ENCODE measurements around the gene MTSS2. TPM values are rescaled to one million over a fixed set of nuclear protein-coding genes. Genes with fewer than 3 reads are reported as not detected.

MTSS2 gene
- total RNA-seq, 1 experiment from 2014 or later, result 52.0 TPM

DNA sequence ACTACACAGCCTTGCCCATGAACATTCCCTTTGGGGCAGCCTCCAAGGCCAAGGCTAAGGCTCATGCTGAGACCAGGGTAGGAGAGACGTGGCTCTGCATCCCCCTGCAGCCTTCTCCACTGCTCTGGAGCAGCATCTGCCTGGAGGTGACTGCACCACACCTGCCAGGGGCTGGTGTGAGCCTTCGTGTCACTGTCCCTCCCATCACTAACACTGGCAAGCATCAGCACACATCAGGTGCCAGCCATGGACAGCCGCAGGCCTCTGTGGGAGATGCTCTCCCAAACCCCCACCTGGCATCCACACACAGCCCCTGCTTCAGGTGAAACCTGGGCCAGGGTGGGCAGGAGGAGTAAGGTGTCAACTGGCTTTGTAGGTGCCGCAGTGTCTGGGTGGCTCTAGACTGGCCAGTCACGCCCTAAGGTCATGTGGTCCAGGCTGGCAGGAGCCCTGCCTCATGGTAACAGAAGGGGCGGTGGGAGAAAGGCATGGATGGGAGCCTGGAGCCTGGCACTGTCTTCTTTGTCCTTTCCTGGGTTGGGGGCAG lies 18.1 kb upstream of the MTSS2 start:
- TF ChIP-seq, protein P1, sequence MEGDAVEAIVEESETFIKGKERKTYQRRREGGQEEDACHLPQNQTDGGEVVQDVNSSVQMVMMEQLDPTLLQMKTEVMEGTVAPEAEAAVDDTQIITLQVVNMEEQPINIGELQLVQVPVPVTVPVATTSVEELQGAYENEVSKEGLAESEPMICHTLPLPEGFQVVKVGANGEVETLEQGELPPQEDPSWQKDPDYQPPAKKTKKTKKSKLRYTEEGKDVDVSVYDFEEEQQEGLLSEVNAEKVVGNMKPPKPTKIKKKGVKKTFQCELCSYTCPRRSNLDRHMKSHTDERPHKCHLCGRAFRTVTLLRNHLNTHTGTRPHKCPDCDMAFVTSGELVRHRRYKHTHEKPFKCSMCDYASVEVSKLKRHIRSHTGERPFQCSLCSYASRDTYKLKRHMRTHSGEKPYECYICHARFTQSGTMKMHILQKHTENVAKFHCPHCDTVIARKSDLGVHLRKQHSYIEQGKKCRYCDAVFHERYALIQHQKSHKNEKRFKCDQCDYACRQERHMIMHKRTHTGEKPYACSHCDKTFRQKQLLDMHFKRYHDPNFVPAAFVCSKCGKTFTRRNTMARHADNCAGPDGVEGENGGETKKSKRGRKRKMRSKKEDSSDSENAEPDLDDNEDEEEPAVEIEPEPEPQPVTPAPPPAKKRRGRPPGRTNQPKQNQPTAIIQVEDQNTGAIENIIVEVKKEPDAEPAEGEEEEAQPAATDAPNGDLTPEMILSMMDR (conservative IDR thresholded peaks at IDR 0.05), result no peak
- TF ChIP-seq EZH2 (IDR thresholded peaks at IDR 0.05; ENCODE audit: low read depth), result no peak
- Histone ChIP-seq H3K4me1 (replicated peaks; ENCODE audit: insufficient read depth) (peaks cover 25% of the 10 kb centered on the region), H3K4me3 (no peak overlapping the region), H2AFZ (no peak overlapping the region), H3K36me3 (ENCODE audit: low read depth) (no peaks in the 10 kb centered on the region), H3F3A (ENCODE audit: insufficient read depth, low read depth) (peaks cover 22% of the 10 kb centered on the region), H4K20me1 (ENCODE audit: insufficient read depth) (no peaks in the 10 kb centered on the region), H3K27me3 (ENCODE audit: insufficient read depth, low read depth) (no peaks in the 10 kb centered on the region), H3K9me3 (ENCODE audit: insufficient read depth, low read depth) (no peaks in the 10 kb centered on the region), H3K79me2 (ENCODE audit: low read depth) (0 out of 2 replicates have a peak, but pooled peaks cover 8% of the 10 kb centered on the region), H3K9me2 (ENCODE audit: insufficient read depth) (no peaks in the 10 kb centered on the region), H3K27ac (no peak overlapping the region), H3K4me2 (no peak overlapping the region)
- DNase-seq, result no peak
- ChIA-PET POLR2A (ENCODE audit: unreplicated experiment) (no interaction called here), CTCF (no interaction called here)
- no TSS peak for BruUV-seq (replicated peaks)
- intact Hi-C loops (cut with micrococcal nuclease; ENCODE audit: unreplicated experiment), result no loop called here

DNA sequence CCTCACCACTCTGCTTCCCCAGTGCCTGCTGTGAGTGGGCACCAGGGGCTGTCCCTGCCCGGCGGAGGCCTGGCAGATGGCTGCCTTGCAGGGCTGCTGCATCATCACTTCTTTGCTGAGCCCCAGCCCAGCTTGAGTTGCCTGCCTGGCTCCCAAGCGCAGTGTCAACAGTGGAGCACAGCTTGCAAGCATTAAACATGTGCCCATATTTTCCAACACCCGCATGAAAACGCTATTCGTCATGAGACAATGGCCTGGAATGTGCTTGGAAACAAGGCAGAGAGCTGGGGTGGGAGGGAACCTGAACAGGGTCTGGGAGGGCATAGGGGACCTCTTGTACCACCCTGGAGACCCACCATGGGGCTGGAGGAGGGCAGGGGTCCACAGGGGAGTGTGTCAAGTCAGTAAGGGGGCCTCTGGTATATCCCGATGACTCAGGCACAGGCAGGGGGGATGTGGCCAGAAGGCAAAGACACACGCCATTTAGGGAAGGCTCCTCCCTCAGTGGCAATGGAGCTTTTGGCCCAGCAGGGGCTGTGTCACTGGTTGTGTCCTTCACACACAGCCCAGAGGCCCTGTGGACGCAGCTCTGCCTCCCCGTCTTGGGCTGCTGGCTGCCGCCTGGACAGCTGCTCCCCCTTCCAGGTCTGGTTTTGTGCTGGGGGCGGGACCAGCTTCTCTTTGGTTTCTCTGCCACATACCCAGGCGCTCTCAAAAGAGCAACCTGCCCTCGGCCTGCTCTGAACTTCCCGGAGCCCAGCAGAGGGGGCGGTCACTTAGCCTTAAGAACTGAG lies 17.4 kb upstream of the MTSS2 start:
- Histone ChIP-seq H3K36me3 (ENCODE audit: low read depth) (no peaks in the 10 kb centered on the region), H3K4me3 (no peak overlapping the region), H3K9me3 (ENCODE audit: insufficient read depth, low read depth) (no peaks in the 10 kb centered on the region), H4K20me1 (ENCODE audit: insufficient read depth) (no peaks in the 10 kb centered on the region), H3K27me3 (ENCODE audit: insufficient read depth, low read depth) (no peaks in the 10 kb centered on the region), H3K27ac (no peak overlapping the region), H3K9me2 (ENCODE audit: insufficient read depth) (no peaks in the 10 kb centered on the region), H2AFZ (no peak overlapping the region), H3K4me1 (replicated peaks; ENCODE audit: insufficient read depth) (peaks cover 27% of the 10 kb centered on the region), H3F3A (ENCODE audit: insufficient read depth, low read depth) (peaks cover 18% of the 10 kb centered on the region), H3K4me2 (no peak overlapping the region), H3K79me2 (ENCODE audit: low read depth) (0 out of 2 replicates have a peak, but pooled peaks cover 8% of the 10 kb centered on the region)
- intact Hi-C loops (cut with micrococcal nuclease; ENCODE audit: unreplicated experiment), result no loop called here
- CTCF ChIA-PET, result no interaction called here
- no peak for DNase-seq
- POLR2A ChIA-PET (ENCODE audit: unreplicated experiment), result no interaction called here
- TF ChIP-seq, protein P1 (conservative IDR thresholded peaks at IDR 0.05), result no peak
- TF ChIP-seq EZH2 (IDR thresholded peaks at IDR 0.05; ENCODE audit: low read depth), result no peak
- BruUV-seq (replicated peaks), result no TSS peak

DNA sequence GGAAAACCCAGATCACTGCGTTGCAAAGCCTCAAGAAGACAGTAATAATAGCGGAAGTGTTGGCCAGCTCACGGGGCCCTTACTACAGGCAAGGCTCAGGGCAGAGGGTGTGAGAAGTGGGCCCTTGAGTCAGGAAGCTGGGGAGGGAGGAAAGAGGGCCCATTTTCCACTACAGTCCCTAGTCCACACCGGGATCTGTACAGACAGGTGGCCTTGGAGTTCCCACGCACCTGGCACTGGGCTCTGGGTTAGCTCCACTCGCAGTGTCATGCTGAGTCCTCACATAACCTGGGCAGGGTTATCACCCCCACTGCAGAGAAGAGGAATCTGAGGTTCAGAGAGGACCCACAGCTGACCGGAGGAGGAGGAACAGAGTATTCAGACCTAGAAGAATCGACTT lies 16.8 kb upstream of the MTSS2 start:
- Histone ChIP-seq H3K4me1 (replicated peaks; ENCODE audit: insufficient read depth) (peaks cover 27% of the 10 kb centered on the region), H4K20me1 (ENCODE audit: insufficient read depth) (no peaks in the 10 kb centered on the region), H2AFZ (no peak overlapping the region), H3K4me3 (no peak overlapping the region), H3K79me2 (ENCODE audit: low read depth) (0 out of 2 replicates have a peak, but pooled peaks cover 8% of the 10 kb centered on the region), H3K36me3 (ENCODE audit: low read depth) (no peaks in the 10 kb centered on the region), H3F3A (ENCODE audit: insufficient read depth, low read depth) (peaks cover 17% of the 10 kb centered on the region), H3K27me3 (ENCODE audit: insufficient read depth, low read depth) (no peaks in the 10 kb centered on the region), H3K27ac (no peak overlapping the region), H3K4me2 (no peak overlapping the region), H3K9me2 (ENCODE audit: insufficient read depth) (no peaks in the 10 kb centered on the region), H3K9me3 (ENCODE audit: insufficient read depth, low read depth) (no peaks in the 10 kb centered on the region)
- ChIA-PET POLR2A (ENCODE audit: unreplicated experiment) (no interaction called here), CTCF (no interaction called here)
- no peak for DNase-seq
- TF ChIP-seq, protein P1 (conservative IDR thresholded peaks at IDR 0.05), result no peak
- TF ChIP-seq EZH2 (IDR thresholded peaks at IDR 0.05; ENCODE audit: low read depth), result no peak
- intact Hi-C loops (cut with micrococcal nuclease; ENCODE audit: unreplicated experiment), result no loop called here
- no TSS peak for BruUV-seq (replicated peaks)

Data from PC-9 (cell line).